Germinal center (tissue), 1 donor: Measurements from ENCODE around the gene FRMD1.

Experiments
- DNase-seq: peaks from one replicate; pipeline ENCODE4 v3.0.0; 2012; ENCODE audit warnings: mixed read lengths, low spot score

Gene FRMD1

GRCh38 chr6:168095716-168096250, 16.8 kb upstream of the FRMD1 start:
- no peak for DNase-seq

GRCh38 chr6:168095171-168095691, 16.2 kb upstream of the FRMD1 start:
- DNase-seq, result no peak

- no peak for DNase-seq
Measured at GRCh38 chr6:168093634-168094033, 14.6 kb upstream of the FRMD1 start.

DNA sequence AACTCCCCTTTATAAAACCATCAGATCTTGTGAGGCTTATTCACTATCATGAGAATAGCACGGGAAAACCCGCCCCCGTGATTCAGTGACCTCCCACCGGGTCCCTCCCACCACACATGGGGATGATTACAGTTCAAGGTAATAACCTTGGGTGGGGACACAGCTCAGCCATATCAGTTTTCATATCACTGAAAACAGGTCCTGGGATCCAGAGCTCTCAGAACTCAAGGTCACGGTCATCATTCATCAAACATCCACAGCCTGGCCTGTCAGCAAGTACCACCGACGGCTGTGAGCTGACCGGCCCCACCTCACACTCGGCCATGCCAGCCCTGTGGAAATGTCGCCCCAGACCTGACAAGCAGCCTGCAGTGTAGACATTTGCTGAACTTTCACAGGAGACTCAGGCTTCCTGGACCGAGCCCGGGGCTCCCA, 14.1 kb upstream of the FRMD1 start:
- DNase-seq, result no peak

DNA sequence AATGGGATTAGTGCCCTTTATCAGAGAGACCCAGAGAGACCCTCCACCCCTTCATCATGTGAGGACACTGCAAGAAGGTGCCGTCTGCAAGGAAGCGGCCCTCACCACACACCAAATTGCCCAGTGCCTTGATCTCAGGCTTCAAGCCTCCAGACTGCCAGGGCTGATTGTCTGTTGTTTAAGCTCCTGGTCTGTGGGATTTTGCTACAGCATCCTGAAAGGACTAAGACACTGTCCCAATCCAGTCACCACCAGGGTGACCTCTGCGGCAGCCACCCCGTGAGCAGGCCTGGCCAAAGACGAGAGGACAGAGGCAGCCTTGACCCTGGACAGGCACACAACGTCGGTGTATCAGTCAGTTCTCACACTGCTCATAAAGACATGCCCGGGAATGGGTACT, 13.5 kb upstream of the FRMD1 start:
- no peak for DNase-seq

DNA sequence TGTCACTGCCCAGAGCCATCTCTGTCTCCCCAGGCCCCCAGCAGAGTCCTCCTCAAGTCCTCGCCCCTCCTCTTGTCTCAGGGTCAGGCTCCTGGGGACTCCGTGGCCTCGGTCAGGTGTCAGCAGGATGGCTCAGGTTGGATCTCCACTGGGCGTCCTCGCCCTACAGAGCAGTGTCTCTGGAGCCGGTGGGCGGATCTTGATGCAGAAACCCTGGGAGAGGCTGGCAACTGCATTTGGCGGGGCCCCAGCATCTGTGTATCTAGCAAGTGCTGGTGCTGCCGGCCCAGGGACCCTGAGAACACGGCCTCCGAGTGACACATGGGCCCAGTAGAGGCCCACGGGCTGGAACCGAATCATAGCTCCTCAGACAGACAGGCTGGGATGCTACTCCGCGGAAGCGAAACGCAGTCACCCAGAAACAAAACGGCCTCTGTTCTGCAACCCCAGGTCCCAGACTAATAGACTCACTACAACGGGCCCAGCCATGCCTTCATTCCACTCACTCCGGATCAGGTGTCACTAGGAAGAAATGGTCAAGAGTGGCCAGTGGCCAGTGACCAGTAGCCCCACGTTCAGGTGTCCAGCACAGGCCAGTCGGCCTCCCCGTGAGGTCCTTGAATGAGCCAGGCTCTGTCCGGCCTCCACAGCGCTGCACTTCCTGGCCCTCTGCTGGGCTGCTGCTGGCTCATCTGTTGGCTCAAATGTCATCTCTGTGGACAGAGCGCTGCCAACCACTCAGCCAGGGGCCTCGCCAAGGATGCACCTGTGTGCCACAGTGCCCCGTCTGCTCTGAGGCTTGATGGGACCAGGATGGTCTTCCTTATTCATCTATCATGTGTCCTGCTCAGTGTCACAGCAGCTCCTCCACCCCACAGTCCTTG, 12.6 kb upstream of the FRMD1 start:
- DNase-seq, result no peak

DNA sequence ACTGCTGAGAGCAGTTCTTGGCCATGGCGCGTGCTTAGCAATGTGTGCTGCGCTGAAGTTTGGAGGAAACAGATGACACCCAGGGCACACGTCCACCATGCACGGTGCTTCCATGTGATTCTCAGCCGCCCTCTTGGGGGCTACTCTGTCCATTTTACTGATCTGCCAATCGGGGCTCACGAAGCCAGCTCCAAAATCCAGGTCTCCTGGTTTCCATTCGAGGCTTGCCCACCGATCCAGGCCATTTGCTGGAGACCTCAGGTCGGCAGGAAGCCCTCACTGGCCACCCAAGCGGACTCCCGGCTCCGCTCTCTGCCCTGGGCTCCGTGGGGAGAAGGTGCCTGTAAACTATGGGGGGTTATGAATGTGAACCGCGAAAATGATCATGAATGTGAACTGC, 11.7 kb upstream of the FRMD1 start:
- no peak for DNase-seq

- DNase-seq, result no peak
Measured at GRCh38 chr6:168090064-168090690, 11.2 kb upstream of the FRMD1 start.

GRCh38 chr6:168089186-168090063, 10.4 kb upstream of the FRMD1 start:
- no peak for DNase-seq

DNA sequence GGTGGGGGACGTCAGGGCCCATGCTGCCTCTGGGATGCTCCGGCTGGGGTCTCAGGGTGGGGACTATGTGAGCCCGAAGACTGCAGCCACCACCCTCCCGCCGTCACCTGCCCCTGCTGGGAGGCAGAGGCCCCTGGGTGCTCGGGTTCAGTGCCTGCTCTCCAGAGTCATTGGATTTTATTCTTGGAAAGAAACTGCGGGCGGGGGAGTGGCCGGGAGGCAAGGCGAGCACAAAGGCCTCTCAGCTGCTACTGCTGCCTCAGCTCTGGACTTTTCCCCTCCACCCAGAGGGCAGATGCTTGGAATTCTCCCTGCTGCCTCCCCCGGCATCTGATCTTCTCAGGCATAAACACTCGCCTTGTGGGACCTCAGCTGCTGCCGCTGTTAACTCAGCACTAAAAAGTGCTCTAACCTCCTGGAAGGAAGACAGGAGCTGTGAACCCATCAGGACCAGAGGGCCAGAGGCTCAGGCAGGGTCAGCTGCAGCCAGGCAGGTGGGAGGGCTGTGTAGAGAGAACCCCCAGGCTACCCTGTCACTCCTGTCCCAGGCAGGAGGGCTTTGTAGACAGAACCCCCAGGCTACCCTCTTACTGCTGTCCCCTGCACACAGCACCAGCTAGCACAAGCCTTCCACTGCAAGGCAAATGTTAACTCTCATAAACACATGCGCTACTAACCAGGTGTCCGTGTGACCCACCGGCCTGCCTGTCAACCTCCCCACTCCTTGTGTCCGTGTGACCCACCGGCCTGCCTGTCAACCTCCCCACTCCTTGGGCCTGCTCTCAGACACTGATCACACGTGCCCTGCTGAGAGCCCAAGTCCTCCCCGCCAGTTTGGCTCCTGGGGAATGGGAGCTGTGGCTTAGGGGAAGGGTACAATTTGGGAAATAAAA, 9.4 kb upstream of the FRMD1 start:
- DNase-seq, result no peak

DNA sequence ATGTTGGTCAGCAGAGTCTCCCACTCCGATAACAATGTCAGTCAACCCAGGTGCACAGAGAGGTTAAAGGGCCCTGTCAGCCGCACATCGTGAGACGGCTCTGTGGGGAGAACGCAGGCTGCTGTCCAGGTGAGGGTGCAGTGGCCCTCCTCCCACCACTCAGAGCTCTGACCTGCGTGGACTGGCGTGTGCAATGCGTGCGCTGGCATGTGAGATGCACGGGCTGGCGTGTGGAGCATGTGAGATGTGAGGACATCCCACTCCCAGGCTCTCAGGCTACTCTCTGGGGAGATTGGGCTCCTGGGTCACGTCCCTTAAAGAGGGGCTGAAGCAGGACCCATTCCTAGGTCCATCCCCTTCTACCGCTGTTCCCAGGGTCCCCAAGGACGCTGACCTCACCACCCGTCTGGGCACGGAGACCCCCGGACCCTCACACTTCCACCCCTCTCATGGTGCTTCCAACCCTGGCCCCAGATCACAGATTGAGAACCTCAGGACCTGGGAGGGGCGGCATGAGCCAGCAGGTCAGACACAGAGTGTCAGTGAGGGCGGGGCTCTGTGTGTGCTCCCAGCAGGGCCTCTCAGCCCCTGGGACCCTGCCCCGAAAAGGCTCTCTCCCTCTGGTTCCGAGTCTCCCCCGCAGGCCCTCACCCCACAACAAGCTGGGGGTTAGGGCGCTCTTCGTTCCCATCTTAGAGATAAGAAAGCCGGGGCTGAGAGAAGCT, 8.6 kb upstream of the FRMD1 start:
- no peak for DNase-seq

DNA sequence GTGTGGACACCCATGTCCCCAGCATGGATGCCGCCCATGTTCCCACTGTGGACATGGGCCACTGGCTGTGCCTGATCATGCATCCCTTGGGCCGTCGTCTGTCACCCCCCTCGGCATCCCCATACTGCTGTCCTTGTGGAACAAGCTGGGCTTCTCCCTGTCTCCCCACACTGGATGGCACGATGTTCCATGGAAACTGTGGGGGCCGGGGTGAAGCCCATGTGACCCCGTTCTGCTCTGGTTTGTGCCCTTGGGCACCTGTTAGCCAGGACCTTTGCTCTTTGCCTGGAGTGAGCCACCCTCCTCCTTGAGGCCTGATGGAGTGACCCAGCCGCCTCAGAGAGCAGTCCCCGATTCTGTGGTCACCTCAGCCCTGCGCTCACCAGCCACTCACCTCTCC, 7.6 kb upstream of the FRMD1 start:
- no peak for DNase-seq

DNA sequence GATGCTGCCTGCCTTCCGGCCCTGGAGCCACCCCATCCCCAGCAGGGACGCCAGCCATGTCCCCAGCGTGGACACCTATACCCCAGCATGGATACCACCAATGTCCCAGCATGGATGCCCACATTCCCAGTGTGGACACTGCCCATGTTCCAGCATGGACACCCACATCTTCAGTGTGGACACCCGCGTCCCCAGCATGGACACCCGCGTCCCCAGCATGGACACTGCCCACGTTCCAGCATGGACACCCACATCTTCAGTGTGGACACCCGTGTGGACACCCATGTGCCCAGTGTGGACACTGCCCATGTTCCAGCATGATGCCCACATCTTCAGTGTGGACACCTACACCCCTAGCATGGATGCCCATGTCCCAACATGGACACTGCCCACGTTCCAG, 7.1 kb upstream of the FRMD1 start:
- DNase-seq, result no peak

DNA sequence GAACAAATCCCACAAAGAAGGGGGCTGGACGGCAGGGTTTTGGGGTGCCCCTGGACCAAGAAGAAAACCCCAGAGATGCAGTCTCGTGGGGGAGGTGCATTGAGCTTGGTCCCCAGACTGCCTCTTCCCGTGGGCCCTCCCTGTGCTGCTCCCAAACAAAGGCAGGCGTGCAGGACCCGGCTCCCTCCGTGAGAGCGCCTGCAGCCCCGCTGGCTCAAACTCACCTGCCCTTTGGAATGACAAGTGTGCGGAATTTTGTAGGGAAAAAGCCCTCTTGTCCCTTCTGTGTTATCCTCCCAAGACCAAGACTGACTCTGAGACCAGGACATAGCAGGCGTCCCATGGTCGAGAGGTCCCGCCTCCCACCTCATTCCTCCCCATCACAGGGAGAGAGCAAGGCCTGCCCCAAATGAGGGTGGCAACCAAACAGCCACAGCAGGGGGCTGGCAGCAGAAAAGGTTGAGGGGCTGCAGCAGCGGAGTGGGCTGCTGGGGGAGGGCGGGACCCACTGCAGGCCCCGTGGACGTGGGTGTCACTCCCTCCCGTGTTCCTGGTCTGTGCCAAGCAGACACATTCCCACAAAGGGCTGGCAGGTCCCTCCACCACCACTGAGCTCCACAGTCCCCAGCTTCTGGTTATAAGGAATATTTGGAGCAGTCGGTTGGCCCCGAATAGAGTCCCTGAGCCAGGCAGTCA, 5.6 kb upstream of the FRMD1 start:
- no peak for DNase-seq

- no peak for DNase-seq
Measured at GRCh38 chr6:168083514-168083885, 4.5 kb upstream of the FRMD1 start.

GRCh38 chr6:168082860-168083513, 4.0 kb upstream of the FRMD1 start:
- no peak for DNase-seq

DNA sequence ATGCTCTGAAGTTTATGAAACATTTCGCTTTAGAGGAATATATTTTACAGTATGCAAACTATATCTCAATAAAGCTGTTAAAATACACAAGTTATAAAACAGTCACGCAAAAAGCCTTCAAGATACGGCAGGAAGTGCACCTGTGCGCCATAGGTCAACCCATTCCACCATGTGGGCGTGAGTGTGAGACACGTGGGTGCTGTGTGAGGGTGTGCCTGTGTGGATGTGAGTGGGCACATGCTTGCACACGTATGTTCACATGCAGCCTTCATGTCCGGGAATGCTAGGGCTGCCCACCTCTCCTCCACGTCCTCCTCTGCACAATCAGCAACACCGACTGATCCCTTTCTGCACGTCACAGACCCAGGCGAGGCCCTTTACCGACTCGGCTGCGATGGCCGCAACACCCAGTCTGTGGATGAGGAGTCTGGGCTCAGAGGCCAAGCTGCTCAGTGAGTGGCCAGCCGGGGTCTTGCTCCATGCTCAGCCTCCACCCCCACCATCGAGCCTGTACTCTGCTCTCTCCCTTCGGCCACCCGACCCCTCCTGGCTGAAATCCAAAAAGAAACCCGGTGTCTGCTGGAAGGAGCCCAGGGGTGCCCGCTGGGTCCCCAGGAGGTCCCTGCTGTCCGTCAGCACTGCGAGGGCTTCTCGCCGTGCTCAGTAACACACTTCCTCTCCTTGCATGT, 3.0 kb upstream of the FRMD1 start:
- no peak for DNase-seq

DNA sequence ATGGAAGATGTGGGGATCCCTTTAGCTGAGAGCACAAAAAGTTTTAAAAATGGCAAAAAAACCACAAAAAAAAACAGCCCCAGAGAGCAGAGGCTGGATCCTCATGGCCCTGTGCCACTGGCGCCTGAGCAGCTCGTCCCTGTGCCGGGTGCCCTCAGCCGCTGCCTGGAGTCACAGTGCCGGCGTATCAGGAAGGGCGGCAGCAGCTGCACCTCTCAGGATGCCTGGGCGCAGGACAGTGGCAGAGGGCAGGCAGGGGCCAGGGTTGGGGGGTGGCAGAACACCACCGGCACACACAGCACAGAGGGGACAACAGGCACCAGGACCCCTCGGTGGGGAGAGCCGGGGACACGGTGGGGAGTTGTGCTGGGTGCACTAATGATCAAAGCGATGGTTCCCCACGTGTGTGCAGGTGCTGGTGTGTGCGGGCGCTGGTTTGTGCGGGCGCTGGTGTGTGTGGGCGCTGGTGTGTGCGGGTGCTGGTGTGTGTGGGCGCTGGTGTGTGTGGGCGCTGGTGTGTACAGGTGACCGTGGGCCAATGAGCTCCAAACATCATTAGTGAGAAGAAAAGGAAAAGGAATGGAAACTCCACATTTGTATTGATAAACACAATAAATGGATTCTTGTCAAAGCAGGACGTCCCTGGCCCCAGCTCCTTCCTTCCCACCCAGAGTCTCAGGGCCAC, 1.5 kb upstream of the FRMD1 start:
- DNase-seq, result no peak
